DMS53 (cell line): ENCODE measurements around the gene PPP3CA.
A peak's percentile ranks its signal among the peaks of the same experiment; 100 is the strongest.

Experiments used
- DNase-seq: peaks from one replicate; lab custom pipeline; 2025; lab: John Stamatoyannopoulos, UW

The PPP3CA gene

GRCh38 chr4:101175896-101176676 is 171.2 kb downstream of the PPP3CA start:
- DNase-seq = no peak

DNA sequence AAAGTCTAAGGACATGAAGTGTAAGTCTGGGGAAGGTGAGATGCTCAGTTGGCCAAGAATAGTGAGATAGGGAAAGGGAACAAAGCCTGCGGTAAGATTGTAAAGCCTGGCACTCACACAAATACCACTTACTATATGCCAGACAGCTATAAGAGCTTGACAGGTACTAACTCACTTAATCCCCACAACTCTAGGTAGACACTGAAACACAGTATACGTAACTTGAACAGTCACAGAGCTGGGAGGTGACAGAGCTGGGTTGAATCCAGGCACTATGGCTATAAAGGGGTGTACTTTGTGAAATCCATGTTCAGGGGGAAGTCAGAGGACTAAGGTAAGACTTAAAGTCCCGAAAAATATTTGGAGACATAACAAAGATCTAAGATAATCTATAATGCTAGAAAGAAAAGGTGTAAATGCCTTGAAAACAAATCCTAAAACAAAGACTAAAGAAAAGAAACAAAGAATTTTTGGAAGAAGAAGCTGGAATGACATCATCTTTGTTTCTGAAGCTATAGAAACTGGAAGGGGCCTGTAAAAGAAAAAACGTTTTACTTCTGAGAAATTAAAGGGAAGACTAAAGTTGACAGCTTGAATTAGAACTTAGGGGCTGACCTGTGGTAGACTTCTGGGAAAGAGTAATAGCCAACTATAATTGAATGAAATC is 172.5 kb downstream of the PPP3CA start:
- no peak for DNase-seq

- DNase-seq = no peak
Measured at GRCh38 chr4:101172369-101172768, 175.0 kb downstream of the PPP3CA start.

- DNase-seq = peak; percentile 15
Measured at GRCh38 chr4:101171747-101172146, 175.6 kb downstream of the PPP3CA start.

DNA sequence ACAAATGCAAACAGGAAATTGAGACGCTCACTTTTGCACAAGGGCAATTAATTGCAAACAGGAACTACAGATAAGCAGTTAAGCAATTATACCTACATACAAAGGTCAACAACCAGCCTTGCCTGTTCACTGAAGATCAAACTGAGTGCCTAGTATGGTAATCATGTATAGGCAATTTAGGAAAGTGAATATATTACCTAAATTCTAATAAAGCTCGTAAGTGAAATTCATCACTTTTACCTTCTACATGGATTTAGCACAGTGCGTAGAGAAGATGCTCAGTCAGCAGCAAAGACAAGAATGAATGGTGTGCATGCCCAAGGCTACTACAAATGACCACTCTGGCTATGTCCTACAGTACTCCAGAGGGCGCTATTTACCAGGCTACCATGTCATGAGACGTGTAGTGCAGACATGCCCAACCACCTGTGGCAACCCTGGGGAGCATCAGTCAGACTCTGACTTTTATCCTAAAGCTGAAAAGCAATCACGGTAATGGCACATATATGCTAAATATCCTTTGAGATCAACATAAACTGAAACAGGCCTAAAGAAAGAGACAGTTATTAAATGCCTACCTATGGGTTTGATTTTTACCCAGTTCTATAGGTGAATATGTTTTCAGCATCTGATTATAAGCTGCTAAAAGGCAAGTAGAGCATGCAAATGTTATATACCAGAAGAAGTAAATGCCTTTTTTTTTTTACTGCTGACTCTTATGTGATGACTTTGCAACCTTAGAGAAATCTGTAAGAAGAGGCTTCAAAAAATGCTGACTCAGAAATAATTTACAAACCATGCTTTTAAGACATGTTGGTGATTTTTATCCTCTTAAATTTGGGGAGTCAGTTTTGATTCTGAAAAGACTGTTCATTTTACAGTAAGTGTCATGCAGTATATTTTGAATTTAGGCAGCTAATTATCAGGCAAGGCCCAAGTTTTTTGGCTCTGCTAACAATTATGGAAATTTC is 178.0 kb downstream of the PPP3CA start:
- DNase-seq = peak; percentile 90

DNA sequence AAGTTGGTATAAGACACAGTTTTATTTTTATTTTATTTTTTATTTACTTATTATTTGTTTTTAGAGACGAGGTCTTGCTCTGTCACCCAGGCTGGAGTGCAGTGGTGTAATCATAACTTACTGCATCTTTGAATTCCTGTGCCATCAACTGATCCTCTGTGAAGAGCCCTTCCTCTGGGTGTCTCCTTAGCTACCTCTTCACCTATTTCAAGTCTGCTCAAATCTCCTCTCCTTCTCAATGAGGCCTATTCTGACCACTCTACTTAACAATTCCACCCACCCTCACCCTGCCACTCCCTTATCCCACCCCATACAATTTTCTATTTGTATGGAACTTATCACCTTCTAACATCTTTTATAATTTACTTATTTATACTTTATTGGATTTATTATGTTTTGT is 183.4 kb downstream of the PPP3CA start:
- DNase-seq = no peak

DNA sequence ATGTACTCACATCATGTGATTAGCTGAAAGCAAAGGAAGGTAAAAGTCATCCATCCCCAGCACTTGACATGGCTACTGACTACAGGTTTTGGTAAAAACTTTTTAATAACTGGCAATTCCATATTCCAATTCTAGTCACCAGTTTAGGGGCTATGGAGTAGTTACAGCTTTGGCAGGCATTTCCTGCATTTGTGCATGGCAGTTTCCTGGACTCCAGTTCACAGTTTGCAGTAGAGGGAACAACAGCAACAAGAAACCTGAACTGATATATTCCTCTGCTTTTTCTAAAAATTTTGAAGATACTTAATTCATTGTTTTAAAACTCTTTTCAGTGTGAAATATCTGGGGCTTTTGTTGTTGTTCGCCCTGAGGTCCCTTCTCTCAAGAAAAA is 184.3 kb downstream of the PPP3CA start:
- DNase-seq = no peak

DNA sequence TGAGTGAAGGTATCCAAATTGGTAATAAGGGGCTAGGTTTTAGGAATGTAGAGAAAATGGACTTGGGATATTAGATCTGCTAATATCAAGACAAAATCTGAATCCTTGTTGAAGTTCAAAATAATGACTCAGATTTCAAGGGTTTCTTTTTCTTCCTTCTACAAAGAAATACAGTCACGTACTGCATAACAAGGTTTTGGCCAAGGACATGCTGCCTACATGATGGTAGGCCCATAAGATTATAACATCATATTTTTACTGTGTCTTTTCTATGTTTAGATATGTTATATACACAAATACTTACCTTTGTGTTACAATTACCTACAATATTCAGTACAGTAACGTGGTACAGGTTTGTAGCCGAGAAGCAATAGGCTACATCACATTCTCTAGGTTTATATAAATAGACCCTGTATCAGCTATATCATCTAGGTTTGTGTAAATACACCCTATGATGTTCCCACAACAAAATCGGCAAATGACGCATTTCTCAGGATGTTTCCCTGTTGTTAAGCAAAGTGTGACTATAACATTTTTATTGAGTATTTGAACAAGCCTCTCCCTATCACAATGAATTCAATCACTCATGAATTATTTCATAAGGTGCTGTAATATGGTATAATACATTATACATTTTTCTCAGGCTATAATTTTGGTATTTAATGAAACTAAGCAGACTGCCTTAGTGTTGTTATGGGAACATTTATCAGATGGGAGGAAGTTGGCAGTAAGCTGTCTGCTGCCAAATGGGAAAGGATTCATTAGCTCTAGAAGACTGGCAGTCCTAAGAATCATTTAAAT is 186.3 kb downstream of the PPP3CA start:
- DNase-seq = no peak

DNA sequence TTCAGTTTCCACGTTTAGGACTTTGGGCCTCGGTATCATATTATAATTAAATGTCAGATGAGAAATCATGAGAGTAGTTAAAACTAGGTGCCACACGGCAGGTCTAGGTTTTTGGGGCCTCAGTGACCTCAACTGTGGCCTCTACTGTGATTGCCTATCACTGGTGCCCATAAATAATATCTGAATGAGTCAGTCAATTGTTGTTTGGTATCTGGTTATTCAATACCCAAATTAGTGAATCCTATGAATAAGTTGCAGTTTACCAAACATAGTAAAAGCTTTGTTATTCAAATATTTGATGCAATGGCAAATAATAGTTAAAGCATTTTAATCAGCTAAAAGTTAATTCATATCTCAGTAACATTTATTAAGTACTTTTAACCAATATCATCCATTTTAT is 188.8 kb downstream of the PPP3CA start:
- DNase-seq = no peak

- DNase-seq = no peak
Measured at GRCh38 chr4:101158134-101158482, 189.2 kb downstream of the PPP3CA start.

DNA sequence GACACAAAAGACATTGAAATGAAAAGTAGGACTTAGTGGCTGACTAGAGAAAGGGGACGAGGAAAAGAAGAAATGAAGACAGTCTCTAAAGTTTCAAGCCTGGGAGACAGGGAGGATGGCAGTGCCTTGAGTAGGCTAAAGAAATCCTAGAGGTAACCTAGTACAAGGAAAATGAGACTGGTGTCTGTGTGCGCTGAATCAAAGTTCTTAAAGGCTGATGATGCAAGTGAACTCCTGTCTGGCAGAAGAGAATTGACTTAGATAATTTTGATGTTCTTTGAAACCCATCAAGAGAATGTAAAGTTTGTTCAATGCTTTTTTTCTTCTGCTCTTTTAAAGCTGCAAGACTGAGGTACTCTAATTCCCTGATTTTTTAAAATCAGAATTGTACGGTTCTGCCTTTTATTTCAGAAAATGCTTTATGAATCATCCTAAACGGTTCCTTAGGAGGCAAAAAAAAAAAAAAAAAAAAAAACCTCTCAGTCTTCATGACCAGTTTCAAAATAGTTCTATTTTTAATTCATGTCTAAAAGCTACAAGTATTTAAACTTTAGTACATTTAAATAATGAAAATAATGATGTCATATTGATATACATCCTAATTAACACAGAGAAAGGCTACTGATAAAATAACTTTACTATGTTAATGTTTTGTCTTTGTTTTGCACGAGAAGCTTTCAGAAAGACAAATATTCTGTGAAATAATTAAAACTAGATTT is 189.8 kb downstream of the PPP3CA start:
- no peak for DNase-seq

DNA sequence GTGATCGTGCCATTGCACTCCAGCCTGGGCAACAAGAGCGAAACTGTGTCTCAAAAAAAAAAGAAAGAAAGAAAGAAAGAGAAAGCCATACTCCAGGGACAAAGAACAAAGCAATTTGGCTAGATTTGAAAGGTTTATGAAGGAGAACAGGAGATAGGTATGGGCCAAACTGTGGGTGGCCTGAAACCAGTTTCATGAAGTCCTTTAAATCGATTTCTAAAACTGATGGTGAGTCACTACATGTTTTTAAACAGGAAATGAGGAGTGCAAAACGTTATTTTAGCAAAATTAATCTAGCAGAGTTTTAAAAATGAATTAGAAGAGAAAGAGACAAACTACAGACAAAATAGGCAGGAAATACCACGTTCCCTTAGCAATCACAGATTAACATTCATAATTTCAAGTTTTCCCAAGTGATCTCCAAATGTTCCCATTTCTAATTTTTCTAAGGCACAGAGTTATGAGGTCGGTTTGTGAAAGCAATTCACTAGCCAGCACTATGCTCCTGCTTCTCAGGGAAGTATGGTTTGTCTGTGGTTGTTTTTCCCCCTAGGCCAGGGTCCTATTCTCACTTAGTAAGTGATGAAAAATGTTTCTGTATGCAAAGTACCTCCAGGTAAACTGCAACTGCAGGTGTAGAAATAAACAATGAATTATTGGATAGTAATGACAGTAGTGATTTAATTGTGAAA is 190.6 kb downstream of the PPP3CA start:
- no peak for DNase-seq

DNA sequence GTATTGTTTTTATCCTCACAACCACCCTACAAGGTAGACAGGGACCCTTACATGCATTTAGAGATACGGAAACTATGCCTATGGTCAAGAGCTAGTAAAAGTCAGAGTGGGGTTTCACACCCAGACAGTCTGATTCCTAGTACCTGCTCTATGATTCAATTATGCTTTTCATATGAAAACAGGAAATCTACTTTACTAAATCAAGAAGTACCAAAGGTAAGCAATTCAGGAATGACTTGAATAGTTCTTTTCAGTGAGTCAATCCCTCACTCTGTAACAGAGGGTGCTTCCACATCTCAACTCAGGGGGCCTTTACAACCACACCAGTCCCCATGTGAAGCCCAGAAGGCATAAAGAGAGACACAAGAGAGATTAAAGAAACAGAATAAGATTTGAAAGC is 191.4 kb downstream of the PPP3CA start:
- no peak for DNase-seq

GRCh38 chr4:101155368-101155767 is 192.0 kb downstream of the PPP3CA start:
- no peak for DNase-seq

GRCh38 chr4:101153653-101154052 is 193.7 kb downstream of the PPP3CA start:
- DNase-seq = no peak

DNA sequence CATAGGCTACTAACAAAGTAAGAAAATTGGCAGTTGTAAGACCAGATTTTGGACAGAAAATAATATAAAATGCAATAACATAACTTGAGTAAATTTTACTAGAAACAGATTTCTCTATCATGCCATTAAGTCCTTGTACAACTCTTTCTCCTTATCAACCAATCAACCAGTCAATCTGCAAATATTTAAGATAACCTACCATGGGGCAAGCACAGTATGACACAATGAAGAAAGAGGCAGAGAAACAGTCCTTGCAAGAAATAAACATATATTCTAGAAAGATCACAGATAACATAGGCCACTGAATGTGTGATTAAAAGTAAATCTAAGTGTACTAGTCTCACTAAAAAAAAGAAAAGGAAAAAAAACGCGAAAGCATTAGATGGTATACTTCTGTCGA is 194.8 kb downstream of the PPP3CA start:
- DNase-seq = no peak

GRCh38 chr4:101148551-101148950 is 198.8 kb downstream of the PPP3CA start:
- no peak for DNase-seq

DNA sequence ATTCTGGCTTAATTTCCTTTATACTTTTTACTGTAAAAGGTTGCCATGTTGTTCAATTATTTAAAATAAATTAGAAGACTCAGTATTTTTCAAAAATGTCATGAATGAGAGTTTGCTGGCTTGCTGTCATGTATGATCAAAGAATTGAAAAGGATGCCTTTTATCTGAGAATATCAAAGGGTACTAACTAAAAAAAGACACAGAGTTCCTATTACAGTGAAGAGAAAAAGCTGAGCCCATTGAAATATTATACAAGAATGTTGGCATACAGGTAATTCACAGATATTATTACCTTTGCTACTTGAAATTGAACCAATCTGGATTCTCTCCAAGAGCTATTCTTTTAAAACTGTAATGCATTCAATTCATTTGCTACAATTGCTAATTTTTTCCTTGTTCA is 200.0 kb downstream of the PPP3CA start:
- no peak for DNase-seq

GRCh38 chr4:101145021-101145420 is 202.3 kb downstream of the PPP3CA start:
- no peak for DNase-seq

GRCh38 chr4:101142259-101142658 is 205.1 kb downstream of the PPP3CA start:
- no peak for DNase-seq

DNA sequence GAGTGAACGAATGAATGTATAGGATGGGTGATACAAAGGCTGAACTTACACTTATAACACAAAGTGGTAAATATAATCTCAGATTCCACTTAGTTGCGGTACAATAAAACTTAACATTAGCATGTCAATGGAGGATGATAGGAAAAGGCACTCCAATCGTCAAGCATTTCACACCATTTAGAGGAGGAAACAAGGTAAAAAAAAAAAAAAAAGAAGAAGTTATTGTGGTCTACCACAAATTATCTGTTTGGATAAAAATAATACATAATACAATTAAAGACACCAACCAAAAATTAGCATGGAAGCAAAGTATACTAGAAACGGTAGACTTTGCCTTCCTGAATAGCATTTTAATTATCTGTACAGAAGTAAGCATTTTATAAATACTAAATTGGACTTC is 205.5 kb downstream of the PPP3CA start:
- no peak for DNase-seq
